ENCODE data around the gene NRXN3.

The NRXN3 gene

GRCh38 chr14:78242086-78242485 lies 71.9 kb downstream of the NRXN3 start:
- DNase-seq (ENCODE audit: low spot score): no peak

GRCh38 chr14:78243187-78243586 lies 73.0 kb downstream of the NRXN3 start:
- no peak for DNase-seq (ENCODE audit: low spot score)

GRCh38 chr14:78245238-78245637 lies 75.1 kb downstream of the NRXN3 start:
- no peak for DNase-seq (ENCODE audit: low spot score)

GRCh38 chr14:78248501-78249090 lies 78.4 kb downstream of the NRXN3 start:
- no peak for DNase-seq (ENCODE audit: low spot score)

- no peak for DNase-seq (ENCODE audit: low spot score)
These were observed 81.1 kb downstream of the NRXN3 start for GRCh38 chr14:78251308-78251707.

- DNase-seq (ENCODE audit: low spot score): no peak
These were observed 83.8 kb downstream of the NRXN3 start for GRCh38 chr14:78253986-78254385.

GRCh38 chr14:78254911-78255461 lies 84.8 kb downstream of the NRXN3 start:
- no peak for DNase-seq (ENCODE audit: low spot score)

GRCh38 chr14:78259831-78260230 lies 89.7 kb downstream of the NRXN3 start:
- DNase-seq (ENCODE audit: low spot score): no peak

GRCh38 chr14:78278464-78279250 lies 108.5 kb downstream of the NRXN3 start:
- DNase-seq (ENCODE audit: low spot score): no peak

GRCh38 chr14:78282437-78282836 lies 112.3 kb downstream of the NRXN3 start:
- DNase-seq (ENCODE audit: low spot score): no peak

- DNase-seq (ENCODE audit: low spot score): no peak
These were observed 116.0 kb downstream of the NRXN3 start for GRCh38 chr14:78286210-78286609.

- DNase-seq (ENCODE audit: low spot score): no peak
These were observed 121.8 kb downstream of the NRXN3 start for GRCh38 chr14:78292003-78292402.

- no peak for DNase-seq (ENCODE audit: low spot score)
These were observed 127.7 kb downstream of the NRXN3 start for GRCh38 chr14:78297858-78298257.

- DNase-seq (ENCODE audit: low spot score): no peak
These were observed 128.1 kb downstream of the NRXN3 start for GRCh38 chr14:78298298-78298697.

GRCh38 chr14:78302841-78303240 lies 132.7 kb downstream of the NRXN3 start:
- DNase-seq (ENCODE audit: low spot score): no peak

GRCh38 chr14:78307671-78308070 lies 137.5 kb downstream of the NRXN3 start:
- DNase-seq (ENCODE audit: low spot score): no peak

GRCh38 chr14:78308079-78308478 lies 137.9 kb downstream of the NRXN3 start:
- no peak for DNase-seq (ENCODE audit: low spot score)

- no peak for DNase-seq (ENCODE audit: low spot score)
These were observed 140.1 kb downstream of the NRXN3 start for GRCh38 chr14:78310272-78310671.

GRCh38 chr14:78313499-78313898 lies 143.3 kb downstream of the NRXN3 start:
- no peak for DNase-seq (ENCODE audit: low spot score)

GRCh38 chr14:78314484-78314883 lies 144.3 kb downstream of the NRXN3 start:
- DNase-seq (ENCODE audit: low spot score): no peak

- DNase-seq (ENCODE audit: low spot score): no peak
These were observed 145.9 kb downstream of the NRXN3 start for GRCh38 chr14:78316052-78316451.

- DNase-seq (ENCODE audit: low spot score): no peak
These were observed 146.6 kb downstream of the NRXN3 start for GRCh38 chr14:78316786-78317185.

- no peak for DNase-seq (ENCODE audit: low spot score)
These were observed 149.2 kb downstream of the NRXN3 start for GRCh38 chr14:78319406-78319805.
